HCT116 (cell line): ENCODE measurements around the gene SGMS1. TPM values are rescaled to one million over a fixed set of nuclear protein-coding genes. Genes with fewer than 3 reads are reported as not detected.

Source experiments
- ATAC-seq: fragments of 200-7000 bp; cut with Tn5 transposase; 2 replicates; pipeline ENCODE4 v1.9.1; 2020; ENCODE audit warnings: mild to moderate bottlenecking, moderate library complexity
- BruUV-seq: library from RNA; stranded (reverse); fragments of 400-500 nt; replicated peaks from 2 replicates; lab custom pipeline; 2021; lab: Mats Ljungman, UMichigan
- CTCF ChIA-PET: fragments of 300-600 bp; sonication (Branson Sonifier 250); formaldehyde crosslinking; loops from one replicate; lab custom pipeline; 2021; ENCODE audit warnings: antibody characterized with exemption; lab: Charles Lee
- POLR2A ChIA-PET: fragments of 300-600, 350-600 bp; sonication (Branson Sonifier 250); formaldehyde crosslinking; loops from one replicate; lab custom pipeline; 2021; ENCODE audit warnings: antibody characterized with exemption; lab: Charles Lee
- RAD21 ChIA-PET, 2 experiments: fragments of 300-600 bp; sonication (Branson Sonifier 250); formaldehyde crosslinking; loops; one replicate each; lab custom pipeline; 2023; ENCODE audit warnings: low total read pairs in 2 of 2; ENCODE audit not compliant: uncharacterized antibody in 2 of 2, unreplicated experiment in 2 of 2, low non-redundant PET in 1 of 2; lab: Charles Lee
- DNase-seq: peaks from one replicate; pipeline ENCODE4 v3.0.0-alpha.2; 2010; ENCODE audit warnings: low read depth, low spot score
- H2AFZ ChIP-seq: fragments of 200-600 bp; shearing (Covaris generic), sonication (generic); 2 replicates; pipeline ENCODE4 v1.6.1; 2017; ENCODE audit warnings: low read depth, mixed run types, mixed read lengths, antibody characterized with exemption, low read length; ENCODE audit not compliant: poor library complexity, severe bottlenecking
- H3K27ac ChIP-seq: 2 replicates; pipeline ENCODE4 v1.5.1; 2012; ENCODE audit warnings: low read depth, low read length
- H3K27me3 ChIP-seq: fragments of 200-600 bp; sonication (generic); 2 replicates; pipeline ENCODE4 v1.6.1; 2016; ENCODE audit warnings: mixed run types, low read length, mixed read lengths; ENCODE audit not compliant: insufficient read depth
- H3K36me3 ChIP-seq, 2 experiments: fragments of 200-500 bp in 1 of 2; fragments of 200-600 bp in 1 of 2; sonication (Bioruptor generic) in 1 of 2; sonication (generic) in 1 of 2; 2 replicates each; pipeline versions ENCODE4 v1.5.1 to v1.6.1; 2014 to 2016; ENCODE audit warnings: low read length in 2 of 2, inconsistent platforms in 1 of 2, mixed read lengths in 1 of 2, mixed run types in 1 of 2; ENCODE audit not compliant: insufficient read depth in 2 of 2, control insufficient read depth in 1 of 2
- H3K4me1 ChIP-seq, 2 experiments: fragments of 200-600 bp in 1 of 2; sonication (generic) in 1 of 2; 2 replicates each; pipeline versions ENCODE4 v1.5.1 to v1.6.1; 2012 to 2017; ENCODE audit warnings: low read length in 2 of 2, inconsistent platforms in 1 of 2, mild to moderate bottlenecking in 1 of 2, mixed read lengths in 1 of 2, mixed run types in 1 of 2, moderate library complexity in 1 of 2; ENCODE audit not compliant: insufficient read depth in 2 of 2, control insufficient read depth in 1 of 2
- H3K4me2 ChIP-seq: fragments of 200-600 bp; sonication (generic); 2 replicates; pipeline ENCODE4 v1.6.1; 2017; ENCODE audit warnings: mixed run types, low read length, mixed read lengths
- H3K4me3 ChIP-seq, 2 experiments: fragments of 200-600 bp in 1 of 2; sonication (generic) in 1 of 2; replicated peaks in 1 of 2; 2 replicates each; pipeline ENCODE4 v1.5.1; 2011 to 2016; ENCODE audit warnings: low read length in 2 of 2, control low read depth in 1 of 2, low read depth in 1 of 2, mild to moderate bottlenecking in 1 of 2, mixed read lengths in 1 of 2, mixed run types in 1 of 2
- H3K79me2 ChIP-seq: fragments of 200-600 bp; sonication (generic); 2 replicates; pipeline ENCODE4 v1.6.1; 2017; ENCODE audit warnings: mild to moderate bottlenecking, mixed run types, low read length, moderate library complexity, mixed read lengths; ENCODE audit not compliant: insufficient read depth
- H3K9ac ChIP-seq: fragments of 200-600 bp; sonication (generic); 2 replicates; pipeline ENCODE4 v1.6.1; 2016; ENCODE audit warnings: low read length, mixed read lengths
- H3K9me2 ChIP-seq: fragments of 200-600 bp; sonication (generic), shearing (Covaris generic); 2 replicates; pipeline ENCODE4 v1.6.1; 2017; ENCODE audit warnings: mixed run types, mild to moderate bottlenecking, moderate library complexity; ENCODE audit not compliant: insufficient read depth
- H3K9me3 ChIP-seq, 2 experiments: fragments of 200-500 bp in 1 of 2; fragments of 200-600 bp in 1 of 2; sonication (Bioruptor generic) in 1 of 2; sonication (generic) in 1 of 2; 2 replicates each; pipeline ENCODE4 v1.6.1; 2014 to 2017; ENCODE audit warnings: low read length in 2 of 2, mixed read lengths in 2 of 2, inconsistent platforms in 1 of 2, low read depth in 1 of 2, mild to moderate bottlenecking in 1 of 2, mixed run types in 1 of 2, moderate library complexity in 1 of 2; ENCODE audit not compliant: control insufficient read depth in 1 of 2, insufficient read depth in 1 of 2
- H4K20me1 ChIP-seq: fragments of 200-600 bp; sonication (generic), shearing (Covaris generic); 2 replicates; pipeline ENCODE4 v1.6.1; 2017; ENCODE audit warnings: mixed run types, mild to moderate bottlenecking, moderate library complexity; ENCODE audit not compliant: insufficient read depth
- ATF3 ChIP-seq: IDR thresholded peaks from 2 replicates; pipeline ENCODE4 v1.6.1; 2012
- CBX3 ChIP-seq: IDR thresholded peaks from 2 replicates; pipeline ENCODE4 v1.6.1; 2012; ENCODE audit warnings: low read depth
- CEBPB ChIP-seq: IDR thresholded peaks from 2 replicates; pipeline ENCODE4 v1.6.1; 2012; ENCODE audit warnings: low read depth
- CTCF ChIP-seq, 3 experiments: fragments of 200-600 bp in 1 of 3; sonication (generic) in 1 of 3; IDR thresholded peaks in 2 of 3; conservative IDR thresholded peaks in 1 of 3; 2 replicates each; pipeline ENCODE4 v1.5.1; 2012 to 2017; ENCODE audit warnings: low read depth in 2 of 3, low read length in 2 of 3, antibody characterized with exemption in 1 of 3, borderline replicate concordance in 1 of 3, control low read depth in 1 of 3, mild to moderate bottlenecking in 1 of 3, mixed read lengths in 1 of 3, mixed run types in 1 of 3, moderate library complexity in 1 of 3; ENCODE audit not compliant: insufficient read depth in 1 of 3
- ELF1 ChIP-seq: IDR thresholded peaks from 2 replicates; pipeline ENCODE4 v1.6.1; 2012; ENCODE audit warnings: low read depth, borderline replicate concordance
- EZH2 ChIP-seq: fragments of 200-600 bp; sonication (generic); IDR thresholded peaks from 2 replicates; pipeline ENCODE4 v1.6.1; 2017; ENCODE audit warnings: antibody characterized with exemption, mixed run types
- EZH2phosphoT487 ChIP-seq: fragments of 200-600 bp; IDR thresholded peaks from 2 replicates; pipeline ENCODE4 v1.6.1; 2018; ENCODE audit warnings: antibody characterized with exemption, borderline replicate concordance
- FOSL1 ChIP-seq: IDR thresholded peaks from 2 replicates; pipeline ENCODE4 v1.6.1; 2012; ENCODE audit warnings: low read depth
- JUND ChIP-seq: IDR thresholded peaks from 2 replicates; pipeline ENCODE4 v1.6.1; 2012
- POLR2A ChIP-seq: IDR thresholded peaks from 2 replicates; pipeline ENCODE4 v1.7.0; 2011; ENCODE audit warnings: borderline replicate concordance; ENCODE audit not compliant: insufficient read depth, insufficient read length; ENCODE audit errors: extremely low read depth
- POLR2AphosphoS5 ChIP-seq: IDR thresholded peaks from 2 replicates; pipeline ENCODE4 v1.6.1; 2011; ENCODE audit warnings: mild to moderate bottlenecking, low read depth, low read length, moderate library complexity
- SIN3A ChIP-seq: IDR thresholded peaks from 2 replicates; pipeline ENCODE4 v1.6.1; 2012; ENCODE audit warnings: low read depth
- TCF7L2 ChIP-seq: IDR thresholded peaks from 2 replicates; pipeline ENCODE4 v1.7.0; 2011; ENCODE audit warnings: borderline replicate concordance, inconsistent platforms; ENCODE audit not compliant: insufficient read depth, insufficient read length; ENCODE audit errors: extremely low read depth
- ZBTB33 ChIP-seq: IDR thresholded peaks from 2 replicates; pipeline ENCODE4 v1.6.1; 2011; ENCODE audit warnings: mild to moderate bottlenecking, low read length, moderate library complexity; ENCODE audit not compliant: insufficient replicate concordance; ENCODE audit errors: extremely low read depth
- ZNF274 ChIP-seq: fragments of 200-500 bp; sonication (Bioruptor generic); IDR thresholded peaks from 2 replicates; pipeline ENCODE4 v1.6.1; 2014; ENCODE audit warnings: mild to moderate bottlenecking, low read depth, low read length, inconsistent platforms
- intact Hi-C: fragments of 100-400 bp; cut with micrococcal nuclease; formaldehyde crosslinking; loops from 2 replicates; pipeline ENCODE4 v1.10.0; 2022
- total RNA-seq: library from RNA; stranded (reverse); gene quantifications from one replicate; pipeline ENCODE4 v1.2.1, GENCODE V29; 2021; ENCODE audit not compliant: unreplicated experiment
- TF ChIP-seq, protein P1 (sequence below): IDR thresholded peaks from 2 replicates; pipeline ENCODE4 v1.6.1; 2012

SGMS1 gene
- total RNA-seq, 1 experiment from 2014 or later, result 29.1 TPM

GRCh38 chr10:50613726-50614443, 9.9 kb downstream of the SGMS1 start (continued):
- no peak for TF ChIP-seq TCF7L2
- TF ChIP-seq CTCF (IDR thresholded peaks at IDR 0.05 in 2 of 3, conservative IDR thresholded peaks at IDR 0.05 in 1 of 3; ENCODE audit: borderline replicate concordance in 1 of 3, insufficient read depth in 1 of 3, low read depth in 2 of 3, low read length in 2 of 3), result no peak
- TF ChIP-seq ELF1, result no peak
- no peak for TF ChIP-seq SIN3A
- no peak for TF ChIP-seq EZH2

- BruUV-seq, result no TSS peak
- no peak overlapping the region for H3K9ac ChIP-seq
- no peak overlapping the region for H3K4me3 ChIP-seq
- POLR2A ChIA-PET, result no interaction called here
- H3K9me2 ChIP-seq, result no peaks in the 10 kb centered on the region
- H3K36me3 ChIP-seq, result no peaks in the 10 kb centered on the region
- RAD21 ChIA-PET, result interaction anchor here in 1 of 2 experiments (0.7 kb wide), 1 partner anchor 52 kb away, joined by 3 read pairs; no protein-coding TSS in a partner anchor
- intact Hi-C loops, result no loop called here
- DNase-seq (no peak), ATAC-seq (no peak)
- H3K4me1 ChIP-seq, result peaks cover 10 to 14% of the 10 kb centered on the region in 2 experiments; a peak in 3 of 4 replicates
- H3K9me3 ChIP-seq, result no peaks in the 10 kb centered on the region
- no peak overlapping the region for H3K27ac ChIP-seq
- H3K4me2 ChIP-seq, result no peak overlapping the region
- no peaks in the 10 kb centered on the region for H4K20me1 ChIP-seq
- no peak overlapping the region for H2AFZ ChIP-seq
- H3K79me2 ChIP-seq, result peaks cover 35% of the 10 kb centered on the region
- no peaks in the 10 kb centered on the region for H3K27me3 ChIP-seq
- CTCF ChIA-PET, result no interaction called here
- TF ChIP-seq CTCF (IDR thresholded peaks at IDR 0.05 in 2 of 3, conservative IDR thresholded peaks at IDR 0.05 in 1 of 3; ENCODE audit: borderline replicate concordance in 1 of 3, insufficient read depth in 1 of 3, low read depth in 2 of 3, low read length in 2 of 3) (no peak), POLR2AphosphoS5 (no peak), POLR2A (no peak), ZBTB33 (no peak), ZNF274 (no peak), TCF7L2 (no peak), EZH2phosphoT487 (no peak), JUND (no peak), CEBPB (no peak), FOSL1 (no peak), ELF1 (no peak), CBX3 (no peak), ATF3 (no peak), SIN3A (no peak)
- TF ChIP-seq, protein P1, sequence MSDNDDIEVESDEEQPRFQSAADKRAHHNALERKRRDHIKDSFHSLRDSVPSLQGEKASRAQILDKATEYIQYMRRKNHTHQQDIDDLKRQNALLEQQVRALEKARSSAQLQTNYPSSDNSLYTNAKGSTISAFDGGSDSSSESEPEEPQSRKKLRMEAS, result no peak
Observed at GRCh38 chr10:50613150-50613549, 10.6 kb downstream of the SGMS1 start.
